Measurements from ENCODE around the gene INTS7. TPM values are rescaled to one million over a fixed set of nuclear protein-coding genes. Genes with fewer than 3 reads are reported as not detected.
A peak's percentile ranks its signal among the peaks of the same experiment; 100 is the strongest.

Gene INTS7
- total RNA-seq, 5 donors from 2014 or later (not counting 1 experiment from before 2014, with no cell fraction given), result 8.5 to 12.2 (median 8.8) TPM

DNA sequence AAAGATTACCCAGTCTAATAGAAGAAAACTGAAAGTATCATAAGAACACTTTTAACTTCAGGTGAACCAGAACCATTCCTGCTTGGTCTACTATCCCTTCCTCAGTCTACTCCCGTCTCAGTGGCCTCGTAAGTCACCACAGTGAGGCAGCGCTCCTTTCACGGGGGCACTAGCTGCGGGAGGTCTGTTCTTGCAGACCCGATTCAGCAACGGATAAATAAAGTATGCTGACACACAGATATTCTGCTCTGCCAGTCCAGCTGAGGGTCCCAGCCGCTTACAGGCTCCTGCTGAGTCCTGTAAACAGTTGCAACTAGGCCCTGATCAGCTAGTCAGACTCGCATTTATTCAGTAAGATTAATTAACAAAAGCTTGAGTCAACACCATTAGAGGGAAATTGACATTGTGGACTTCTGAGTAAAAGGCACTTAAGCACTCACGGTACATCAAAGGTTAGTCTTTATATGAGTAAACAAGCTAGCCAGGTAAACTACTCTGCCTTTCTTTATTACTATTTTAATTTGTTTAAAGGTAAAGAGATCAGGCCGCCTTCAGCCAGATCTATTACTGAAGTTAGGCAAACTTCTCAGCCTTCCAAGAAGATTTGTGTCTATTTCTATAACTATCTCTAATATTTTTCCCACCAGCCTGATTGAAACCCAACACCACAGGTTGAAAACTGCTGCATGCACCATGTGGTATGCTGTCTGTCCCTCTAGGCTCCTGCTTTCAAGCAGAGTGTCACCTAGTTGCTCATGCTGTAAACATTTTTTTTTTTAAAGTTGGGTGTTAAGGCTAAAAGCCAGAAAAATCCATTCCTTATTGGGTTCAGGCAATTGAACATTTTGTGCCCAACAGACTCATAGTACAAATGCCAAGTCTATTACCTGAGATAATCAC, 87.7 kb downstream of the INTS7 start:
- no peaks in the 10 kb centered on the region for H3K9me3 ChIP-seq
- Mint-ChIP-seq H3K36me3 (peaks cover 9% of the 10 kb centered on the region), H3K27ac (no peak overlapping the region), H3K27me3 (no peaks in the 10 kb centered on the region), H3K9me3 (no peaks in the 10 kb centered on the region), H3K4me3 (no peak overlapping the region), H3K4me1 (peaks cover 0 to 5% (median 4%) of the 10 kb centered on the region in 3 donors)
- H3K27me3 ChIP-seq (replicated peaks in 1 of 2; ENCODE audit: control insufficient read depth in 2 of 2, extremely low read depth in 1 of 2, insufficient read depth in 2 of 2, low read length in 1 of 2), result no peaks in the 10 kb centered on the region
- 97% methylated on average over 7 of the region's 11 CpGs for WGBS (ENCODE audit: insufficient coverage)
- ATAC-seq (replicated peaks in 1 of 4) (no peak), DNase-seq (no peak)
- POLR2A ChIA-PET, result interaction anchor here in 1 of 2 donors (0.7 kb wide), 1 partner anchor 342 kb away, joined by 4 read pairs; no protein-coding TSS in a partner anchor
- H3K27ac ChIP-seq (ENCODE audit: low read length), result no peak overlapping the region
- peaks cover 0 to 9% of the 10 kb centered on the region in 2 donors for H3K36me3 ChIP-seq (ENCODE audit: control insufficient read depth in 2 of 2, extremely low read depth in 1 of 2, insufficient read depth in 1 of 2, low read length in 1 of 2)
- no peak overlapping the region for H3K4me3 ChIP-seq (ENCODE audit: control insufficient read depth in 1 of 2, extremely low read depth in 1 of 2, low read length in 1 of 2)
- H3K4me1 ChIP-seq (ENCODE audit: control insufficient read depth in 1 of 2, extremely low read depth in 1 of 2, insufficient read depth in 2 of 2, low read length in 2 of 2), result peaks cover 3 to 4% of the 10 kb centered on the region in 2 experiments
- CTCF ChIA-PET, result interaction anchor here in 1 of 2 donors (0.6 kb wide), 1 partner anchor 244 kb away, joined by 3 read pairs; no protein-coding TSS in a partner anchor

- H3K27ac ChIP-seq (ENCODE audit: low read length), result no peak overlapping the region
- ChIA-PET CTCF (interaction anchor here in 1 of 2 donors (0.7 kb wide), 1 partner anchor 126 kb away, joined by 3 read pairs; no protein-coding TSS in a partner anchor), POLR2A (no interaction called here)
- DNase-seq (no peak), ATAC-seq (replicated peaks in 1 of 4) (no peak)
- peaks cover 3 to 4% of the 10 kb centered on the region in 2 experiments for H3K4me1 ChIP-seq (ENCODE audit: control insufficient read depth in 1 of 2, extremely low read depth in 1 of 2, insufficient read depth in 2 of 2, low read length in 2 of 2)
- no peak overlapping the region for H3K4me3 ChIP-seq (ENCODE audit: control insufficient read depth in 1 of 2, extremely low read depth in 1 of 2, low read length in 1 of 2)
- no peak overlapping the region for H3K4me3 Mint-ChIP-seq
- WGBS (ENCODE audit: insufficient coverage), result 98% methylated on average over 5 of the region's 10 CpGs
- peaks cover 17% of the 10 kb centered on the region for H3K36me3 Mint-ChIP-seq
- H3K9me3 ChIP-seq, result no peaks in the 10 kb centered on the region
- H3K27me3 Mint-ChIP-seq, result no peaks in the 10 kb centered on the region
- H3K9me3 Mint-ChIP-seq, result no peaks in the 10 kb centered on the region
- H3K27me3 ChIP-seq (replicated peaks in 1 of 2; ENCODE audit: control insufficient read depth in 2 of 2, extremely low read depth in 1 of 2, insufficient read depth in 2 of 2, low read length in 1 of 2), result no peaks in the 10 kb centered on the region
- no peak overlapping the region for H3K27ac Mint-ChIP-seq
- H3K36me3 ChIP-seq (ENCODE audit: control insufficient read depth in 2 of 2, extremely low read depth in 1 of 2, insufficient read depth in 1 of 2, low read length in 1 of 2), result peaks cover 3 to 11% of the 10 kb centered on the region in 2 donors
- peaks cover 6% of the 10 kb centered on the region in 3 donors for H3K4me1 Mint-ChIP-seq
Observed at GRCh38 chr1:211944733-211945500, 90.4 kb downstream of the INTS7 start.

GRCh38 chr1:211942583-211942982, 92.8 kb downstream of the INTS7 start:
- Mint-ChIP-seq H3K4me1 (peaks cover 19 to 27% (median 26%) of the 10 kb centered on the region in 3 donors), H3K36me3 (peaks cover 17% of the 10 kb centered on the region), H3K4me3 (no peak overlapping the region), H3K27ac (peak overlapping the region in 1 of 2 donors; percentile 31), H3K27me3 (no peaks in the 10 kb centered on the region), H3K9me3 (no peaks in the 10 kb centered on the region)
- no peaks in the 10 kb centered on the region for H3K27me3 ChIP-seq (replicated peaks in 1 of 2; ENCODE audit: control insufficient read depth in 2 of 2, extremely low read depth in 1 of 2, insufficient read depth in 2 of 2, low read length in 1 of 2)
- H3K27ac ChIP-seq (ENCODE audit: low read length), result no peak overlapping the region
- CTCF ChIA-PET, result no interaction called here
- POLR2A ChIA-PET, result interaction anchor here in 1 of 2 donors (0.6 kb wide), 1 partner anchor 287 kb away, joined by 3 read pairs; no protein-coding TSS in a partner anchor
- H3K36me3 ChIP-seq (ENCODE audit: control insufficient read depth in 2 of 2, extremely low read depth in 1 of 2, insufficient read depth in 1 of 2, low read length in 1 of 2), result peaks cover 3 to 11% of the 10 kb centered on the region in 2 donors
- no peak for ATAC-seq (replicated peaks in 1 of 4)
- no CpG with 5 or more reads among the region's 3 CpGs for WGBS (ENCODE audit: insufficient coverage)
- H3K9me3 ChIP-seq, result no peaks in the 10 kb centered on the region
- no peak overlapping the region for H3K4me3 ChIP-seq (ENCODE audit: control insufficient read depth in 1 of 2, extremely low read depth in 1 of 2, low read length in 1 of 2)
- peaks cover 0 to 4% of the 10 kb centered on the region in 2 experiments for H3K4me1 ChIP-seq (ENCODE audit: control insufficient read depth in 1 of 2, extremely low read depth in 1 of 2, insufficient read depth in 2 of 2, low read length in 2 of 2)
- DNase-seq, result no peak

GRCh38 chr1:211939876-211940468, 95.4 kb downstream of the INTS7 start:
- CTCF ChIA-PET, result no interaction called here
- Mint-ChIP-seq H3K4me3 (no peak overlapping the region), H3K27ac (peak overlapping the region in 1 of 2 donors; percentile 82), H3K9me3 (no peaks in the 10 kb centered on the region), H3K4me1 (peaks cover 24 to 34% (median 34%) of the 10 kb centered on the region in 3 donors), H3K36me3 (peaks cover 13% of the 10 kb centered on the region), H3K27me3 (no peaks in the 10 kb centered on the region)
- no peak for ATAC-seq (replicated peaks in 1 of 4)
- no peak overlapping the region for H3K27ac ChIP-seq (ENCODE audit: low read length)
- POLR2A ChIA-PET, result interaction anchor here (0.6 to 0.7 kb wide), 5 partner anchors 15 to 507 kb away, joined by 3 to 7 read pairs (median 4); no protein-coding TSS in a partner anchor
- no peak overlapping the region for H3K4me3 ChIP-seq (ENCODE audit: control insufficient read depth in 1 of 2, extremely low read depth in 1 of 2, low read length in 1 of 2)
- no peaks in the 10 kb centered on the region for H3K9me3 ChIP-seq
- no peak for DNase-seq
- H3K27me3 ChIP-seq (replicated peaks in 1 of 2; ENCODE audit: control insufficient read depth in 2 of 2, extremely low read depth in 1 of 2, insufficient read depth in 2 of 2, low read length in 1 of 2), result no peaks in the 10 kb centered on the region
- 32% methylated on average over 2 of the region's 3 CpGs for WGBS (ENCODE audit: insufficient coverage)
- H3K36me3 ChIP-seq (ENCODE audit: control insufficient read depth in 2 of 2, extremely low read depth in 1 of 2, insufficient read depth in 1 of 2, low read length in 1 of 2), result peaks cover 3 to 8% of the 10 kb centered on the region in 2 donors
- H3K4me1 ChIP-seq (ENCODE audit: control insufficient read depth in 1 of 2, extremely low read depth in 1 of 2, insufficient read depth in 2 of 2, low read length in 2 of 2), result peaks cover 0 to 4% of the 10 kb centered on the region in 2 experiments

GRCh38 chr1:211938561-211938997, 96.8 kb downstream of the INTS7 start:
- H3K36me3 Mint-ChIP-seq, result peaks cover 13% of the 10 kb centered on the region
- Histone ChIP-seq H3K4me1 (ENCODE audit: control insufficient read depth in 1 of 2, extremely low read depth in 1 of 2, insufficient read depth in 2 of 2, low read length in 2 of 2) (peaks cover 0 to 4% of the 10 kb centered on the region in 2 experiments), H3K27ac (ENCODE audit: low read length) (peak overlapping the region; percentile 57), H3K27me3 (replicated peaks in 1 of 2; ENCODE audit: control insufficient read depth in 2 of 2, extremely low read depth in 1 of 2, insufficient read depth in 2 of 2, low read length in 1 of 2) (no peaks in the 10 kb centered on the region), H3K36me3 (ENCODE audit: control insufficient read depth in 2 of 2, extremely low read depth in 1 of 2, insufficient read depth in 1 of 2, low read length in 1 of 2) (peaks cover 3 to 5% of the 10 kb centered on the region in 2 donors), H3K4me3 (ENCODE audit: control insufficient read depth in 1 of 2, extremely low read depth in 1 of 2, low read length in 1 of 2) (peak overlapping the region in 1 of 2 donors; percentile 35), H3K9me3 (no peaks in the 10 kb centered on the region)
- no peaks in the 10 kb centered on the region for H3K27me3 Mint-ChIP-seq
- WGBS (ENCODE audit: insufficient coverage), result 7% methylated on average over 2 of the region's 3 CpGs
- peak overlapping the region; percentile 50 to 83 for H3K27ac Mint-ChIP-seq
- peaks cover 24 to 36% (median 36%) of the 10 kb centered on the region in 3 donors for H3K4me1 Mint-ChIP-seq
- ChIA-PET CTCF (no interaction called here), POLR2A (interaction anchor here in 1 of 2 donors (0.7 kb wide), 1 partner anchor 7 kb away, joined by 3 read pairs; no protein-coding TSS in a partner anchor)
- peak in 1 of 35 experiments; percentile 48 for DNase-seq
- H3K9me3 Mint-ChIP-seq, result no peaks in the 10 kb centered on the region
- ATAC-seq (replicated peaks in 1 of 4), result peak; percentile 61 to 78 (median 70)
- peak overlapping the region; percentile 63 to 69 (median 66) for H3K4me3 Mint-ChIP-seq
